GM18519 (cell line): Measurements from ENCODE around the gene PURA.

ENCODE experiments used
- ATAC-seq: cut with Tn5 transposase; IDR thresholded peaks from one replicate; pipeline ENCODE4 v1.9.1; 2021; ENCODE audit warnings: mild to moderate bottlenecking, moderate library complexity; ENCODE audit not compliant: unreplicated experiment, low FRiP score

PURA gene

GRCh38 chr5:140133514-140134167, 19.7 kb downstream of the PURA start:
- no peak for ATAC-seq

DNA sequence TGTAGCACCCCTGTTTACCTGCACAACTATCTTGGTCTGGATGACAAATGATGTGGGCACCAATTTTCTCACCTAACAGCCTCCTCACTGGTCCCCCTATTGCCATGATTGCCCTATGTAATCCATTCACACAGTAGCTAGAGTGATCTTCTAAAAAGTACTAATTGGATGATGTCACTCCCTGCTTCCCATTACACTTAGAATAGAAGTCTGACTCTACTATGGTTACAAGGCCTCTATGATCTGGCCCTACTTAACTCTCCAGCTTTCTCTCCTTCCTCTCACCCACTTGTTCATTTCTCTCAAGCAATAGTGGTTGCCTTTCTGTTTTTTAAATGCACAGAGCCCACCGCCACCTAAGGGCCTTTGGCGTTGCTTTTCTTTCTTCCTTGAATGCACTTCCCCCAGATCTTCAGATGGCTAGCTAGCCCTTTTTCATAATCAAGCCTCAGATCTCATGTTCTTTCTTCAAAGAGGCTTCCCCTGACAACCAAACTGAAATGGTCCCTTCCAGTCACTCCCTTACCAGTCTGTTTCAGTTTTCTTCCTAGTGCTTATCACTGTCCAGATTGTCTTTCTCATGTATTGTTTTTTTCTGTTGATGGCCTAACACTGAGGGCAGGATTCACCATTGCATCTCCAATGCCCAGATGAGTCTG, 20.5 kb downstream of the PURA start:
- ATAC-seq, result no peak

GRCh38 chr5:140135127-140135526, 21.2 kb downstream of the PURA start:
- no peak for ATAC-seq

DNA sequence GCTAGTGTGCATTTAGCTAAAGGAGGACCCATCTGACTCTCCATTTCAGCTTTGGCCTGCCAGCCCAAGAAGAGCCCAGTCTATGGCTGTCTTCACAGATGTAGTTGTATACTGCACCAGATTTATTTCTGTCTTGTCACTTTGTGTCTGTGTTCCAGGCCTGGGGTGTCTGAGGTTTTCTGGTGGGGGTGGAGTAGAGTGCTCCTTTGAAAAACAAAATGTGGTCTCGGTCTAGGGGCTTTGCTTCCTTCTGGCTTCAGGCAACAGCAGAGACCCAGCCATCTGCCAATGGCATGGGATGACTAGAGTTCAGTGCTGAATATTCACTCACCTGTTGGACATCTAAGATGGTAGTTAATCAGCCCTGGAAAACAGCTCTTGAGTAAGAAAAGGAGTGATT, 22.7 kb downstream of the PURA start:
- no peak for ATAC-seq

DNA sequence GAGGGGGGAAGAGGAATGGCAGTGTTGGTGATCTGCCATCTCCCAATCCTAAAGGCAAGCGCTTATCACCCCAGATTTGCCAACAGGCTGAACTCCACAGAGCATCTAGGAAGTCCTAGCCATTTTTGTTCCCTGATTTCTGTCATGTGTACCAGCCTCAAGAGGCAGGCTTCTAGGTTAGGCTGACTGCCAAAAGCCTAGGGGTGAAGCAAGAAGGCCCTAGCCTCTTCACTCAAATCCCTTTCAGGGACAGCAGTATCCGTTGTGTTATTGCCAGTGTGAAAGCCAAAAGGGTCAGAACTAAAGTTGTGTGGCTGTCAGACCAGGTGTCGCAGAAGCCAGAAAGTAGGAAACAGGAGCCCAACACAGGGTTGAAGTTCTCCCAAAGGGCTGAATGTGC, 26.5 kb downstream of the PURA start:
- ATAC-seq, result no peak

DNA sequence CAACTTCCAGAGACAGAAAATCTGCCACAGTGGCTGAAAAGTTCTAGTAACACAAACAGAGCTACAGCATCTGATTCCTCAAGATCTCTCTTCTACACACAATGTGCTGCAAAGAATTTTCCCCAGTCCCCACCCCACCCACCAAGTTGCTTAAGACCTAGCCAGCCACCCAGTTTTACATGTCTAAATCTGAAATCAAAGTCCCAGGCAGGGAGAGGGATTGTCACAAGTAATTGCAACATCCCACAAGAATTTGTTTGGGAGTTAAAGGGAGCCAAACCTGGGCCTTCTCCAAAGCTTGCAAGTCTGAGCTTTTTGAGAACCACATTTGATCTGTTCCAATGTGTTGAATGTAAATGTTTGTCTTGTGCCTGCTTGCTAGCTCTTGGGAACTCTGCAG, 27.3 kb downstream of the PURA start:
- no peak for ATAC-seq

DNA sequence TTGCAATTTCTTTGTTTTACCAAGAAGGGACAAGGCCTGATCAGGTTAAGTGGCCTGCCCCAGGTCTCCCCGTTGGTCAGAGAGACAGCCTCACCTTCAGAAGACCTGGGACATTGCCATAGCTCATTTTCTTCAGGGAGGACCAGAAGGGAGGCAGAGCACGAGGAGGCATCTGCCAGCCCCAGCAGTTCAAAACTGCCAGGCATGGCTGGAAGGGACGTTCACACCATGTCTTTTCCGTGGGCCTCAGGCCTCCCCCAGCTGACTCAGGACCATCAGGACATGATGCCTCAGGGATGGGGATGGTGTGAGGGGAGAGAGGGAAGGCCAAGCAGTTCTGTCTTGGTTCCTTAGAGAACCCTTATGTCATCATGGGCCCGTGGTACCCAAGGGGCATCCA, 28.3 kb downstream of the PURA start:
- ATAC-seq, result no peak

GRCh38 chr5:140142856-140143255, 28.9 kb downstream of the PURA start:
- ATAC-seq, result no peak

DNA sequence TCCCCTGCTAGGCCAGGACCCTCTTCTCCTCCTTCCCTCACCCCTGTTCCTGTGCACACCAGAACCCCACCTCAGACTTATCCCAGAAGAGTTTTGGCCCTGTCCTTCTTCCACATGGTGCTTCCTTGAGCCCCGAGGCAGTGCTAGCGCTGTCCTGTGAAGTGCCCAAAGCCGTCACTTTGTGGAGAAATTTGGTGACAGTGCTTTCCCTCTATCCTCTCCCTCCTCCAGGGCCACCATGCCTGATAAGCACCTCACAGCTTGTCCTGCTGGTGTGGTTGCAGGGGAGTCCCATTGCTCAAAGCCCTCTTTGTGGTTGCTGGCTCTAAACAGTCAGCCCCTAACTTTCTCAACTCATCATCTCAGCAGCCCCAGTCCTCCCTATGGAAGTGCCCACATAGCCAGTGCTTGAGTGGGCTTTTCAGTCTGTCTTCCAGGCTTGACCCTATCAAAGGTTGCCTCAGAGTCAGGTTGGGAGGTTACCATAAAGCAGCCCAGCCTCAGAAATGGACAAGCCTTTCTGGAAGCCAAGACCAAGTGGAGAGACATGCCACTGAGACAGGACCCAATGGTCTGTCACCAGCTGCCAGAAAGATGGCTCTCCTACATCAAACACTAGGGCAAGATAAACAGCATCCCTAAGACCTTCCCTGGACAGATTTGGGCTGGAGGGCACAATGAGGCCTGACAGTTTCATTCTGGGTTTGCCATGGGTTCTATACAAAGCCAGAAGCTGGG, 29.8 kb downstream of the PURA start:
- ATAC-seq, result no peak

GRCh38 chr5:140145256-140145655, 31.3 kb downstream of the PURA start:
- no peak for ATAC-seq

- peak; percentile 50 for ATAC-seq
Measured at GRCh38 chr5:140145818-140146522, 32.1 kb downstream of the PURA start.

- ATAC-seq, result no peak
Measured at GRCh38 chr5:140146523-140146842, 32.6 kb downstream of the PURA start.

DNA sequence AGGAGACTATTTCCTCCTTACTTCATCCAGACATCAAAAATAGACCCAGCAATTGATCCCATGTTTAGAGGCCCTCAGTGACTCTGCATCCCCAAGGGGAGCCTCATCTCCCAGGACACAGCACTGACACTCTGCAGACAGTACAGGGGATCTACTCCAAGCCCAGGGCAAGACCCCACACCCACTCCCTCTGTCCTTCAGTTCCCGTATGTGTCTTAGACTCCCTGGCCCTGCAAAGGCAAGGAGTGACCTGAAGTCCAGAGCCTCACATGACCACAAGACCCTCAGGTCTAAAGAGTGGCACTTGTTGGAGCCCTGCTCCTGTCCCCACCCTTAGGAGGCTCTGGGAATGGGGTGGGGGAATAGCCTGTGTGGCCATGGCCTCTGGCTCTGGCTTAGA, 33.6 kb downstream of the PURA start:
- ATAC-seq, result no peak

DNA sequence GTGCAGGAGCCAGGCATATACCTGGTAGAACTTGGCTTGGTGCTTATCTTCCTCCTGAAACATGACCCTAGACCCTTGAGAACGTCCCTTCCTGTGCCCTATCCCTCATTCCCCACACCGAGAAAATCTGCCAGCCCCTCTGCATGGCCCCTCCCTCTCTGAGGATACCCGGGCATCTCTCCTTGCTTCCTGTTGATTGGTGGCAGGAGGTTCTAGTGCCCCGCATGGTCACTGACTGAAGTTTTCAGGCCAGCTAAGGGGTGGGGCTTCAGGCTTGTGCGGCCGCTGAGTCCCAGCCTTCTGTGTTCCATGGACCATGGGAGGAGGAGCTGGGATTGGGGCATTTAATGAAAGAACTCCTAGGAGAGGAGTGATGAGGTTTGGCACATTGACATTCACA, 34.6 kb downstream of the PURA start:
- no peak for ATAC-seq

DNA sequence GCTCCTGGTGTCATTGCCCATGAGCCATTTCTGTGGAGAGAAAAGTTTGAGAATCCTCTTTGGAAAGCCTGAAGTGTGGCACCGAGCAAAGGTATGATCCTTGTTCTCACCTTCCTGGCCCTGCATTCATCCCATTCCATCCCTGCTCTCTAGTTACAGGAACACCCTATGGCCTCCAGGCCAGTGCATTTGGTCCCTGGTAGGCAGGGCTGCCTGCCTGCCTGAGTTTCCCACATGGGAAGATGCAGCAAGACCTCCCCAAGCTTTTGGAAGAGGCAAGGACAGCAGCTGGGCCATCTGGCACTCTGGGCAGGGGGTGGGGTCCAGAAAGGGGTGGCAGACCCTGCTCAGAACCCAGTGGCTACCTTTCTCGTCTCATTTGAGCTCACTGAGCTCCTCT, 36.3 kb downstream of the PURA start:
- ATAC-seq, result no peak

- no peak for ATAC-seq
Measured at GRCh38 chr5:140151144-140152021, 37.5 kb downstream of the PURA start.

DNA sequence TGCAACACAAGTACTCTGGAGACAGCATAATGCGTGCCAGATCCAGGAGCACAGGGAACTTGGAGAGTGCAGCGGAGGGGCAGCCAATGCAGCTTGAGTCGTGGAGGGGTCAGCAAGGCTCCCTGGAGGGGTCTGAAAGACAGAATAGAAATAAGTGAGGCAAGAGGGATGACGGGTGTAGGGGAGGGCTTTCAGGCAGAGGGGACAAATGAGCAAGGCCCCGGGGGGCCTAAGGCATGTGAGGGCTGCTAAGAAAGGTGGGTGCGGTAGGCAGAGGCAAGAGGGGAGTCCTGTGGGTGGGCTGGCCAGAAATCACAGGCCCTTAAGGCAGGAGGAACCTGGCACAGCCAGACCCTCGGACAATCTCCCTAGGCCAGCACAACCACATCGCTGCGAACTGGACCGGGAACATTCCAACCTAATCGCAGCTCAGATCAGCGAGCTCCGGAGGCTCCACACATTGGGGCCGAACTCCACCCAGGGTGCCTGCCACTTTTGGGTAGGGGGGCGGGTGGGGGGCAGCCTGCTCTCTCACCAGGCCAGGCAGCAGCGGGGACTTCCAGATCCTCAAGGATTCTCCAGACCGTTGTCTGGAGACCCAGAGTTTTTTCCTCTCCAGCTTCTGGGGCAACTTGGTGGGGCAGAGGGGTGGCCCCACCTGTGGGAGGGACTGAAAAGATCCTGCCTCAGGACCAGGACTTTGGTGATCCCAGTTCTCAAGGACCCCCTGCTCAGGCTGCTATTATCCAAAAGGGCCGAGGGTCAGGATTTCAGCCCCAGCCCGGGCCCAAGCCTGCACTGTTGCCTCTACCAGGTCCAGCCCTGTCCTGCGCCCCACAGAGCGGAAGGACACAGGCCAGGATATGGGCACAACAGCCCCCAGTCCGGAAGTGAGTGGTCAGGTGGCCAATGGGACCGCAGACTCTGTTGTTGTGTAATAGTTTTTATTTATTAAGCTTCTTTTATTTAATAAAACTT, 38.4 kb downstream of the PURA start:
- no peak for ATAC-seq

DNA sequence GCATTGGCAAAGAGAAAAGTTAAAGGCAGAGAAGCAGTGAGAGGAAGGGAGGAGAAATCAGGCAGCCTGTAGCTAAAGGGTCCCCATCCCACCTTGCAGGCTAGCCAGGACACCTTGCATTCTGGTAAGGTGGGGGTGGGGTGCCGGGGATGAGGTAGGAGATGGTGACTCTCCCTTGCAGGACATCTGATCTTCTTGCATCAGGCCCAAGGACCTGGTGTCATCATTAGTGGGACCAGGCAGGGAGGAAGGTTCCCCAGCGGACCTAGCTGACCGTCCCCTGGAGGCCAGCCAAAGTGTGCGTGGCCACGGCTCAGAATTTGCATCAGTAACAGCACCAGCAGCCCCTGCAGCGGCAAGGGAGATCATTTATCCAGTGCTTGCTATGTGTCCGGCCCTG, 39.3 kb downstream of the PURA start:
- ATAC-seq, result no peak

- no peak for ATAC-seq
Measured at GRCh38 chr5:140153905-140154304, 40.0 kb downstream of the PURA start.
